AG04450 (cell line): ENCODE data around the gene SND1. TPM values are rescaled to one million over a fixed set of nuclear protein-coding genes. Genes with fewer than 3 reads are reported as not detected.

Source experiments
- CTCF ChIA-PET: fragments of 300-600, 350-600 bp; formaldehyde crosslinking; extraction: SDS; loops from one replicate; lab custom pipeline; 2022; ENCODE audit warnings: antibody characterized with exemption, inconsistent platforms; lab: Charles Lee
- POLR2A ChIA-PET: fragments of 350-600 bp; formaldehyde crosslinking; extraction: SDS; loops from one replicate; lab custom pipeline; 2021; ENCODE audit warnings: antibody characterized with exemption, inconsistent platforms; lab: Yijun Ruan, JAX
- DNase-seq: peaks from one replicate; pipeline ENCODE4 v3.0.0-alpha.2; 2011; ENCODE audit warnings: low read depth, low spot score
- H3K27ac ChIP-seq: one replicate; pipeline ENCODE4 v1.5.1; 2012; ENCODE audit warnings: low read depth, low read length, control low read depth
- H3K27me3 ChIP-seq: one replicate; pipeline ENCODE4 v1.6.0; 2012; ENCODE audit warnings: low read length; ENCODE audit not compliant: control insufficient read depth, insufficient read depth
- H3K4me3 ChIP-seq: 2 replicates; pipeline ENCODE4 v1.5.1; 2011; ENCODE audit warnings: mild to moderate bottlenecking, low read depth, low read length, control low read depth
- H3K9me3 ChIP-seq: 2 replicates; pipeline ENCODE4 v1.5.1; 2012; ENCODE audit warnings: low read length; ENCODE audit not compliant: control insufficient read depth, insufficient read depth
- polyA plus RNA-seq: library from polyadenylated mRNA; depleted of rRNA; stranded (reverse); fragments of >200 nt; gene quantifications from 2 replicates; pipeline ENCODE4 v1.2.3, GENCODE V29; 2011
- TF ChIP-seq, protein P1 (sequence below): IDR thresholded peaks from 2 replicates; pipeline ENCODE4 v1.5.1; 2011; ENCODE audit warnings: low read depth, low read length, control low read depth, inconsistent platforms

Gene SND1
- polyA plus RNA-seq, 1 experiment: 247 TPM

DNA sequence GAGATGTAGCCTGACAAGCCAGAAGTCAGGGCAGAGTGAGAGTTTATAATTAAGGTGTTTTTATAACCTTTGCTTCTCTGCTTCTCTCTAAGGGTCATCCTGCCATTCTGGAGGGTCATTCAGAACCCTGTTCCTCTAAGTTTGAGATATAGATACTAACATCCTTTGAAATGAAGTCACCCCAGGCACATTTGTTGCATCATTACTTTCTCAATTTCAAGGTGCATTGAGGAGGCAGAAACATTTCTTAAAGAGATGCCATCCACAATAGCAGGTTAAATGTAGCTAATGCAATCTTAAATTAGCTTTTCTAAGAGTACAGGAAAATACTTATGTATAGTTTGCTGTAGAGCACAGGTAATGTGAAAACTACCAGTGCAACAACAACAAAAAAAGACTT, 272.9 kb downstream of the SND1 start:
- POLR2A ChIA-PET: no interaction called here
- no peaks in the 10 kb centered on the region for H3K9me3 ChIP-seq

DNA sequence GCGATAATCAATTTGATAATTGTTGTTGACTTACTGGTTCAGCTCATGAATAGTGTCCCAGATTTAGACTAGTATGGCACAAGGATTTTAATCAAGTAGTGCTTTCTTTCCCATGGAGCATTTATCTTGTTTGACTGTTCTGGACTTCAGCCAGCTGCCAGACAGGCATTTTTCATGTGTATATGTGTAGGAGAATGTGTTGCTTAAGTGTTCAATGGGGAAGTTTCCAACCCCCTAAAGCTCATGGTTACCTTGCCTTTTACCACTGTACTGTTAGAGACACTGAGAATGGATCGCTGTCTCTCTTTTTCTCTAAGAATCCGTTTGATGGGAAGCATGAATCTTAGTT, 275.3 kb downstream of the SND1 start:
- Histone ChIP-seq H3K9me3 (no peaks in the 10 kb centered on the region), H3K27ac (no peak overlapping the region), H3K4me3 (no peak overlapping the region), H3K27me3 (no peaks in the 10 kb centered on the region)
- DNase-seq: no peak
- TF ChIP-seq, protein P1, sequence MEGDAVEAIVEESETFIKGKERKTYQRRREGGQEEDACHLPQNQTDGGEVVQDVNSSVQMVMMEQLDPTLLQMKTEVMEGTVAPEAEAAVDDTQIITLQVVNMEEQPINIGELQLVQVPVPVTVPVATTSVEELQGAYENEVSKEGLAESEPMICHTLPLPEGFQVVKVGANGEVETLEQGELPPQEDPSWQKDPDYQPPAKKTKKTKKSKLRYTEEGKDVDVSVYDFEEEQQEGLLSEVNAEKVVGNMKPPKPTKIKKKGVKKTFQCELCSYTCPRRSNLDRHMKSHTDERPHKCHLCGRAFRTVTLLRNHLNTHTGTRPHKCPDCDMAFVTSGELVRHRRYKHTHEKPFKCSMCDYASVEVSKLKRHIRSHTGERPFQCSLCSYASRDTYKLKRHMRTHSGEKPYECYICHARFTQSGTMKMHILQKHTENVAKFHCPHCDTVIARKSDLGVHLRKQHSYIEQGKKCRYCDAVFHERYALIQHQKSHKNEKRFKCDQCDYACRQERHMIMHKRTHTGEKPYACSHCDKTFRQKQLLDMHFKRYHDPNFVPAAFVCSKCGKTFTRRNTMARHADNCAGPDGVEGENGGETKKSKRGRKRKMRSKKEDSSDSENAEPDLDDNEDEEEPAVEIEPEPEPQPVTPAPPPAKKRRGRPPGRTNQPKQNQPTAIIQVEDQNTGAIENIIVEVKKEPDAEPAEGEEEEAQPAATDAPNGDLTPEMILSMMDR: no peak
- CTCF ChIA-PET: no interaction called here
- POLR2A ChIA-PET: no interaction called here

More for the DNA sequence above, 272.9 kb downstream of the SND1 start:
- CTCF ChIA-PET: interaction anchor here (0.5 to 1.1 kb wide), 2 partner anchors 76 to 211 kb away, joined by 3 read pairs; no protein-coding TSS in a partner anchor
- TF ChIP-seq, protein P1: no peak
- Histone ChIP-seq H3K4me3 (no peak overlapping the region), H3K27ac (no peak overlapping the region), H3K27me3 (no peaks in the 10 kb centered on the region)
- DNase-seq: no peak

DNA sequence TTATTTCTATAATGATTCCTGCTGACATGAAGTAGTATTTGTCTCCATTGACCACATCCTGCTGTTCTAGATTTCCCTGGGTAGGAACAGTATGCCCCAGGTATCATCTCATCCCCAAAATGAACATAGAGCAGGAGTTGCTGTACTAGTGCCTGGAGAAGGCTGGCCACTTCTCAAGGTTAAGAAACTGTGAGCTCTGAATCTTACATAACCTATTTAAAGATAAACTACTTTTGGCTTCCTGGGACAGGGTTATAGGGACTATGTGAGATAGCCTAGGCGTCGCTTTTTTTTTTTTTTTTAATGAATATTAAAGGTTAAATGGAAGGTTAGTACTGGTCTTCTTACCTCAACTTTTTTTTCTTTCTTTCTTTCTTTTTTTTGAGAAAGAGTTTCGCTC, 276.2 kb downstream of the SND1 start:
- ChIA-PET CTCF (no interaction called here), POLR2A (no interaction called here)
- Histone ChIP-seq H3K4me3 (no peak overlapping the region), H3K9me3 (no peaks in the 10 kb centered on the region), H3K27me3 (no peaks in the 10 kb centered on the region), H3K27ac (no peak overlapping the region)
- DNase-seq: no peak
- TF ChIP-seq, protein P1: no peak

DNA sequence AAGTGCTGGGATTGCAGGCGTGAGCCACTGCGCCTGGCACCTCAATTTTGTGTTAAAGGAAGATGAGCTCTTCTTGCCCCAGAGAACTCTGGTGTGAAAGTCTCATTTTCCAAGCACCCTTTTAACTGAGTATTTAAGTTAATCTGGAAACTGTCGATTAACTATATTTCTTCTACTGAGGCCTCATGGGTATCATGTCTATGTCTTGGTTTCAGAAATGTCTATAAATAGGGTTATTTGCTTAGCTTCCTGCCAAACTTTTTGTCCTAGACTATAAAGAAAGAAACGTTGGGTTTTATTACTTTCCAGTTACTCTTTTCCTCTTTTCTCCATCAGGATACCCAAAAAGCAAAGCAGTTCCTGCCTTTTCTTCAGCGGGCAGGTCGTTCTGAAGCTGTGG, 276.9 kb downstream of the SND1 start:
- DNase-seq: no peak
- Histone ChIP-seq H3K4me3 (no peak overlapping the region), H3K27me3 (no peaks in the 10 kb centered on the region), H3K27ac (no peak overlapping the region), H3K9me3 (no peaks in the 10 kb centered on the region)
- POLR2A ChIA-PET: no interaction called here
- CTCF ChIA-PET: interaction anchor here (0.7 kb wide), 1 partner anchor 140 kb away, joined by 3 read pairs; no protein-coding TSS in a partner anchor
- TF ChIP-seq, protein P1: no peak

DNA sequence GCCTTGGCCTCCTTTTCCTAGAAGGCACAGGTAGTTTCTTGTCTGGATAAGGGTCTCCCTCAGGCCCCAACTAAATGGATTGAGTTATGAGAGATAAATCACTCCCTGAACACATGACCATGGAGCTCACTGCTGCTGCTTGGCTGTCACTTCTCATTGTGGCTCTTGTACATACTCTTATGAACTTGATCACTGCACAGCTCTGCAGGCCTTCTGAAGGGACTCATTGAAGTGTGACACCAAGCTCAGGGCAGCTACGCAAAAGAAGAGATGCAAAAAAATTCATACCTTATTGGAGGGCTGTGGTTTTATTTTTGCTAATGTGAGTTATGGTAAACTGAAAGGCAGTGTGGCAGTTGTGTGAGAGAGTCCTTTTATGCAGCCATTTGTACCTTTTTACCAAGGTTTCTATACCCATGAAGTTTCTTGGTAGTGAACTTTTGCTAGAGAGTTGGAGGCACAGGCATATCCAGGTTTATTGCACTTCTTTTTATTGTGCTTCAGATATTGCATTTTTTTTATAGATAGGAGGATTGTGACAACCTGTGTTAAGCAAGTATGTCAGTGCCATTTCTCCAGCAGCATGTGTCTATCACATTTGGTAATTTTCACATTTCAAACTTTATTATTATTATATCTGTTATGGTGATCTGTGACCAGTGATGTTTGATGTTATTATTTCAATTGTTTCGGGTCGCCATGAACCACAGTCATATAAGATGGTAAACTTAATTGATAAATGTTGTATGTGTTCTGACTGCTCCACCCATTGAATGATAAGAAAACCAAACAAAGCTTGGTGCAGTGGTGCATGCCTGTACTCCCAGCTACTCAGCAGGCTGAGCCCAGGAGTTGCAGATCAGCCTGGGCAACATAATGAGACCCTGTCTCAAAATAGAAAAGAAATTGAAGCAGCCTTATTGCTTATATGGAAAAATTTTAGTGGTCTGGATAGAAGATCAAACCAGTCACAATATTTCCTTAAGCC, 278.6 kb downstream of the SND1 start:
- TF ChIP-seq, protein P1: no peak
- H3K4me3 ChIP-seq: no peak overlapping the region

More for the DNA sequence above, 278.6 kb downstream of the SND1 start:
- ChIA-PET POLR2A (no interaction called here), CTCF (no interaction called here)
- H3K9me3 ChIP-seq: no peaks in the 10 kb centered on the region
- H3K27ac ChIP-seq: no peak overlapping the region
- DNase-seq: no peak
- H3K27me3 ChIP-seq: no peaks in the 10 kb centered on the region
